ENCODE results near the gene PEX1.

PEX1 gene

DNA sequence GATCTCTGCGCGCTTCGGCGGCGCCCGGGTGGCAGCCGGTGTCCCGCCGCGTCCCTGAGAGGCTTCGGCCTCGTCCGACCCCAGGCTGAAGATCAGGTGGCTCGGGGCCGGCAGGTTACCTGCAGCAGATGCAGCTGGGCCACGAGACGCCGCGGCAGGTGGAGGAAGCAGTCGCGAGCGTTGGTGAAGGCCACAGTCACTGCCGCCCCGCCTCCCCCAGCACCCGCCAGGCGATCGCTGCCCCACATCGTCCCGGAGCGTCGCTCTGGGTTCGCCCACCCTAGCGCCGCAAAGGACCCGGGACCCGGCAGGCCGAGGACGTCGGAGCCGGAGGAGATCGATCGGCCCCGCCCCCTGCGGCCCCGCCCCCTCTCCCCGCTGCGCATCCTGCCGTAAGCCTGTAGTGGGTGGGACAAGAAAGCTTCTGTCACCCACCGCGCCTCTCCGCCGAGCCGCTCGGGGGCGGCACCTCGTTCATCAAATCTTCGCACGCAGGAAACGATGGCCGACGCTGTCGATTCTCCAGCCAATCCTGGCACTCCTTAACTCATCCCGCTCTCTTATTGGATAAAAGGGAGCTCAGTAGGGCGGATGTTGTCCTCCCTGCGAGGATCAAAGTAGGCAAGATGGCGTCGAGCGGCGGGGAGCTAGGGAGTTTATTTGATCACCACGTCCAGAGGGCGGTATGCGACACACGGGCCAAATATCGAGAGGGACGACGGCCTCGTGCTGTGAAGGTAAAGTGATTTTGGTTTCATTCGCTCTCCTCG, at the start of gene PEX1, which contains the start of gene RBM48:
Gene PEX1 (minus strand): TSS at position 333 of the 770 bp plus-strand sequence. CDS start 85 bp downstream, at position 248.
Gene RBM48 (plus strand): TSS at position 608 of the 770 bp plus-strand sequence. CDS start 19 bp downstream, at position 627.
- peak; percentile 24 for TF ChIP-seq CTCF (IDR thresholded peaks at IDR 0.05; ENCODE audit: low read depth, low read length)
- peak; percentile 98 for DNase-seq (ENCODE audit: extremely low read depth, low read depth)

GRCh38 chr7:92576296-92576695, 48.0 kb upstream of the PEX1 start:
- TF ChIP-seq CTCF (IDR thresholded peaks at IDR 0.05; ENCODE audit: low read depth, low read length), result no peak
- DNase-seq (ENCODE audit: extremely low read depth, low read depth), result no peak

GRCh38 chr7:92569137-92569536, 40.8 kb upstream of the PEX1 start:
- TF ChIP-seq CTCF (IDR thresholded peaks at IDR 0.05; ENCODE audit: low read depth, low read length), result no peak
- DNase-seq (ENCODE audit: extremely low read depth, low read depth), result no peak

DNA sequence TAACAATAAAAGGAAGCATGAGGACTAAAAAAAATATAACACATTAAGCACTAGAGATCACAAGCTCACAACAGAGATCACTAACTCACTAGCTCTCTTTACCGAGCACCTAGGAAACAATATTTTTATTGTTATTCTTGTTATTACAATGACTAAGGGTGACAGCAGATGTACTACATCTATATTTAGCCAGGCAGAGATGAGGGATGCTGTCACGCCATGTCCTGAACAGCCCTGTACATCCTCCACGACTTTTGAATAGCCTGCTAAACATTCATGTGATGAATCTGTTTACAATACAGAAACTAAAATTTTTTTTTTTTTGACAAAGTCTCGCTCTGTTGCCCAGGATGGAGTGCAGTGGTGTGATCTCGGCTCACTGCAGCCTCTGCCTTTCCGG, 39.1 kb upstream of the PEX1 start:
- TF ChIP-seq CTCF (IDR thresholded peaks at IDR 0.05; ENCODE audit: low read depth, low read length), result no peak
- no peak for DNase-seq (ENCODE audit: extremely low read depth, low read depth)

- no peak for DNase-seq (ENCODE audit: extremely low read depth, low read depth)
- no peak for TF ChIP-seq CTCF (IDR thresholded peaks at IDR 0.05; ENCODE audit: low read depth, low read length)
Observed at GRCh38 chr7:92563345-92563744, 35.0 kb upstream of the PEX1 start.

DNA sequence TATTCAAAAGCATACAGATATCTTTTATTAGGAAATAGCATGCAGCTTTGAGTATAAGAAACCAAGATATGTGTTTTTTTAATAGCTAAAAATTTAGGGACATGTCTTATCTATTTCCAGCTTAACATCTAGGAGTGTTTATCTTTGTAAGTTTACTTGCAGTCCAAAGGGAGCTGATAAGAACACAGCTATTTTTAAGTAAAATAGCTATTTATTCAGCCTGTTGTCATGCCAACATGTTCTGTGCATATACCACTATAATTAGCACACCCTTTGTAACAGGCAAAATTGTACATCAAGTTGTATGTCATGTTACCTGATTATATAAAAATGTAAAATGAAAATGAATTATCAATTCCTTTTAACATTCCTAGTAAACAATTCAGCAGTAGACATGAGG, 32.3 kb upstream of the PEX1 start:
- DNase-seq (ENCODE audit: extremely low read depth, low read depth), result no peak
- TF ChIP-seq CTCF (IDR thresholded peaks at IDR 0.05; ENCODE audit: low read depth, low read length), result no peak

GRCh38 chr7:92557808-92558362, 29.6 kb upstream of the PEX1 start:
- no peak for TF ChIP-seq CTCF (IDR thresholded peaks at IDR 0.05; ENCODE audit: low read depth, low read length)
- no peak for DNase-seq (ENCODE audit: extremely low read depth, low read depth)

All from AG09319 (cell line).